HG03442 (cell line): ENCODE results near the gene AMBN.
"Not testable (repeated sequence)": the region's sequence is repeated elsewhere in the genome, so short reads cannot be mapped to it uniquely, and the experiment has no call there.

Experiments
- ATAC-seq: cut with Tn5 transposase; IDR thresholded peaks from one replicate; pipeline ENCODE4 v1.9.1; 2021; ENCODE audit warnings: mild to moderate bottlenecking, moderate library complexity; ENCODE audit not compliant: unreplicated experiment

AMBN gene

DNA sequence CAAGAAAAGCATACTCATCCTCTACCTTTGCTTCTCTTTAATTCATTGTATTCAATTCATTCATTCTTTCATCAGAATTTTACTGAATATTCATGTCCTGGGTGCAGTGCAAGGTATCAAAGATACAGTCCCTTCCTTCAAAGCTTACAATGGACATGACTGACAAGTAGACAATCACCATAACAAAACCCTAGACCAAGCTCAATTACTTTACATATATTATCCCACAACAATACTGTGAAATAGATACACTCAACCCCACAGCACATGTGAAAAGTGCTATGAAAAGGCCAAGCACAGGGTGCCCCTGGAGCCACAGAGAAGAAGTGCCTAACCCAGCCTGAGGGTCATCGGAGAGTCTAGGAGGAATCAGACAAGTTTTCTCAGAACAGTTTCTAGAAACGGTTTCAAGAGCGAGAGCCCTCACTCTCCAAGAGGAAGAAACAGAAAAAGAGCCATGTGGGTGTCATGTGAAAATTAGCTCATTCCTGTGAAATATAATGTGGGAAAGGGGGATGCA, 15.3 kb downstream of the AMBN start:
- no peak for ATAC-seq

DNA sequence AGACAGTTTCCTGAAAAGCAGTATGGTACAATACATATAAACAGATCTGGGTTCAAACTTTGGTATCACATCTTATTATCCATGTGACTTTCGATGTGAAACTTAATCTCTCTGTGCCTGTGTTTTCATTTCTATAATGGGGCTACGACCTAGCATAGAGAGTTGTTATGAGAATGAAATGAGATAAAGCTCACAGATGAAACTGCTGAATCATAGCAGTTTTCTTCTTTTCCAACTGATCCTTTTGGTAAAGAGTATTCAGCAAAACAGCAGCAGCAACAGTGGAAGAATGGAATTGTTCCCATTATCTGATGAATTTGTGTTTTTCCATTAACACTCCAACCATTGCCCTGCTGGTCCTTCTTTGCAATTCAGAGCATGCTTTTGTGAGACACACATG, 16.3 kb downstream of the AMBN start:
- ATAC-seq = no peak

DNA sequence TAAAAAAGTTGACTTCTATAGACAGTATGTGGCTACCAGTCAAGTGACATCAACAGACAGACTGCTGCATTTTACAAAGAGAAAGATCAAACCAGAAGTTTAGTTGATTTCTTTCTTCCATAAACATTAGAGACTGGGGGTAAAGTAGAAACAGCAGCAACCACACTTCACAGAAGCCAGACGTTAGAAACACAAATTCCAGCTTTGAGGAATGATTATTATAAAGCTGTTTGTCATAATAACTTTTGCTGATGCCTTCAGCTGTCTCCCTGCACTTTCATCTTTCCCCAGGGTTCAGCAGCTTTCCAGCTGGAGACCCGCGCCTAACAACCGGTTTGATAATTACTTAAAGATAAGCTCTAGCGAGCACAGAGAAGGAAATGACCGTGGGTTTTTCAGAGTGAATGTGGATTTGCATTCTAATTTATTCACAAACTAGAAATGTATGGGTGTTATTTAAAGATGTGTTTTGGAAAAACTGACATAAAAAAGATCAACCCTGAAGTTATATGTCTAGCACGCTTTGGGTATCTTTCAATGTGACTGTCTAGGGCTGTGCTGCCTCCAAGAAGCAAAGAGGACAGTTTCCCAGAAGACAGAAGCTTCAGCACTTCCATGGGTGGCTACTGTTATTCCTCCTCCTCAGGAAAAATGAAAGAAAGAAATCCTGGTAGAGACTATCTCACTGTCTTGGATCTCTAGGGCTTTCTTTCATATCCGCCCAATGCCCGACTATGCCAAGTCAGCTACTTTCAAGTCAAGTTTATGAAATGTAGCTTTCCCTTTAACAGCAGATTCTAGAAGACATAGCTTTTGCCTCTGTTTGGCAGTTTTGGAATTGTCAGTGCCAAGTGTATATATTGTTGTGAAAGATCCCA, 21.5 kb downstream of the AMBN start:
- no peak for ATAC-seq

DNA sequence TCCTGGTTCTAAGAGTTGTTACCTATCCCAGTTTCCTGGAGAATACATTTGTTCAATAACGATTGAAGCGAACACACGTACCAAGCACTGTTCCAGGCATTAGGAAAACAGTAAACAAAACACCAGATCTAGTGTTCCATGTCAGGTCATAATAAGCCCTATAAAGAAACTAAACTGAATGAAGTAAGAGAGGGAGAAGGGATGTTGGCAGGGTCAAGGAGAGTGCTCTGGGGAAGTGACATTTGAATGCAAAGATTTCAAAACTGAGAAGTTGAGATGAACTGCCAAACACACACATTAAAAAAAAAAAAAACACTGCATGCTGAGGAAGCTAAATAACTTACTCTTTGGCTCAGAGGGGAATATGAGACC, 22.1 kb downstream of the AMBN start:
- ATAC-seq = no peak

DNA sequence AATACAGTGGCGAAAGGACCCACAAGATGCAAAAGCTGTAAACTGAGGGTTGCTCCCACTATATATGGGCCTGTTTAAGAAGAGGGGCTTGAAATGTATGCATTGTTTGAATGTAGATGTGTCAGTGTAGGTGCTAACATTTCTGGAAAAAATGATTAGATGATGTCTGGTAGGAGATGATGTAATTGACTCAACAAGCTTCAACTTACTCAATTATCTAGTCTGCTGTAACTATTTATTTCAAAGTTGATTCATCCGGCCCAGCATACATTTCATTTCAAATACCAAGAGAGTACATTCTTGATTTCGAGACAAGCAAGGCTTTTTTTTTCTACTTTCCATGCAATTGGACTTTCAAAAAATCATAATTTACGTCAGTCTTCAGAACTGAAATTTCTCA, 27.2 kb downstream of the AMBN start:
- no peak for ATAC-seq

DNA sequence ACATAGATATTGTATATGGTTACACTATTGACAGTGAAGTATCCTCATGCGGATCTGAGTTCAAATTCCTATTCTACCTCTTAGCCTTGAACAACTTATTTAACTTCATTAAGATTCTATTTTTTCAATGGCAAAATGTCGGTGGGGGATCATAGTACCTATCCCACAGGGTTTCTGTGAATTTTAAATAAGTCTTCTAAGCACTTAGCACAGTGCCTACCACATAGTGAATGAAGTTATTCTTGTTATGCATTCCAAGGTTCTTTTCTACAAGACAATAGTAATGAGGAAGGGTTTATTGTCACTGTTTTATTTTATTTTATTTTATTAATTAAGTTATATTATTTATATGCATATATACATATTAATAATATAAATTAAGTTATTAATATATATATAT, 27.7 kb downstream of the AMBN start:
- ATAC-seq = no peak

DNA sequence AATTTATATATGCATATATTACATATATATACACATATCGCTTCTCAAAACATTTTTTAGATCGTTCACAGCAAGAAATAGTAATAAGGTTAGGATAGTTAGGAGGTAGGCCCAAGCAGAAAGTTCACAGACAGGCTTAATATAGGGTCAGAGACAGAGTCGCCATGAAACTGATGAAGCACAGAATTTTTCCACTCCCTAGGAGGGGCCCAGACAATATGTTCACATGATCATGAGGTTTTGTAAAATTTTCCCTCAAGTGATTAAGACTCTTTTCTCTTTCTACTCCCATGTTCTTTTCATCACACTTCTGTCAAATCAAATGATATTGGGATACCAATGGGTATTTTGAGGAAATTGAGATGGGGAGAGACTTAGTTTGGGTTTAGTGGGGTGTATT, 31.3 kb downstream of the AMBN start:
- no peak for ATAC-seq

DNA sequence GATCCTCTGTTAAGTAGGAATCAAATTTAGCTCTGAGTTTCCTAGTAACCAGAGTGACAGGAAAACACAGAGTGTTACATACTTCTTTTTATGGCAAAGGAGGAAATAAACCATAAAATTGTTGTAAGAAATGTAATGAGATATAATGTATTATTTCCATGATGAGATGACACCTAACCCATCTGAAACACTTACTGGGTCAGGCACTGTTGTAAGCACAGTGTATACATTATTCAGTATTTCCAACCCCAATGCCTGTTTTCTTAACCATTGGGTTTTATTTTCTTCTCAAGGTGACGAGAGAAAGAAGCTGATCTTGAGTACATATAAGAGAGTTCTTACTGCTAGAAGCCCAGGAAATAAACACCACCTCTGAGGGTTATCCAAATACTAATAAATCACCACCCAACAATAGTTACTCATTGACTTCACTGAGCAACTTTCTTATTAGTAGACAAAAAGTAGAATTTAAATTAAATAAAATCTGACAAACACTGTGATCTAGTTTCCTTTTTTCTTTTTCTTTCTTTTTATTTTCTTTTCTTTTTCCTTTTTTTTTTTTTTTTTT, 32.3 kb downstream of the AMBN start:
- ATAC-seq = no peak

DNA sequence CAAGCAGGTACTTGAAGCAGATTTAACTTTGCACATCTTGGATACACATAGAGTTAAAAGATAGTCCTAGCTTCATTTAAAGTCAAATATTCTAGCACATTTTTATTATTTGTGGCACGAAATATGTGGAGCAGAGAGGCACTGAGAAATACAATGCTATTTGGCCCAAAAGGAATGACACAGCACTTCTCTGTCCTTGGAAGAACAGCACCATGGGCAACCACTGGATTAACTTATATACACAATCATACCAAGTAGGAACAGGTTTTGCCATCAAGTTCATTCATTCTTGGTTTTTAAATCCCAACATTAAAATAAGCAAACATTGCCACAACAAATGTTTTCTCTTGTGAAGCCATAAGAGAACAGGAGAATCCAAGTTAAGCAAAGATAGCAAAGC, 35.6 kb downstream of the AMBN start:
- ATAC-seq = no peak

DNA sequence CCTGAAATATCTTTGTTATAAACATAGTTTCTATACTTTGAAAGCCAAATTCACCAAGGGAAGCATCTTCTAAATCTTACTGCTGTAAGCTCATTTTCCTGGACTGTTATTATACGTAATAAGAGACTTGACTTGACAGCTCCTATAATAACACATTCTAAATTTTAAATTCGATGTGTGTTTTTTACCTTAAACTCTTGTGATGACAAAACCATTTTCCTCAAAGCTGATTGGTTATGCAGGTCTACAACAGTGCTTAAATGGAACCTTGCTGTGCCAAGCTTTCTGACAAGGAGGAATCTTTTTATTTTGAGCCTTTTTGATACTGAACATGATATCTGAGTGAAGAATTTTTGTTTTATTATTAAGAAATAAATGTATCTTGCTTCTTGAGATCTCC, 36.4 kb downstream of the AMBN start, which contains the start of gene ENAM:
Gene ENAM, plus strand, starts transcription at position 301 of the 400 bp plus-strand sequence. CDS start 757 bp downstream, outside the sequence.
- no peak for ATAC-seq

DNA sequence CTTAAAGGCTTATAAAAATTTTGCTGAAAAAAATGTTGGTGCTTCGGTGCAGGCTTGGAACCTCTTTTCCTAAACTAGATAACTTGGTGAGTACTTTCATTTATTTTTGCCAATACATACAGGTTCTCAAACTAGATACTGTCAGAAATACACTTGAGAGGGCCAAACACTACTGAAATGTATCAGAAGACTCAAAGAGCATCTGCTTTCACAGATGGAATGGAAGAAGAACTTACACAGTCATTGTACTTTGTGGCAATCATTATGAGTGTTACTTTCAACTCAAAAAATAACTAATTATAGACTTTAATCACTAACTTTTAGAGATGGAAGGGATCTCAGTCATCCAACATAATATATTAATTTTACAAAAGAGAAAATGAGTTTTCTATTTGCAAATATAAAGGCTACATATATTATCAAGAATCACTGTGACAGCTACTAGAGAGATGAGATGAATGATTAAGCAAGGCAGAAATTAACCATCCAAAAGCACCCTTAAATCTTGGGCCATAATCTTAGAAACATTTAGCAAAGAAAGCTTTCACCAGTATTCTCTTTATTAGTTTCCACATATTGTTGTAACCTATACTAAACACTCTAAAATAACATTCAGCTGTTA, 37.5 kb downstream of the AMBN start:
- peak; percentile 83 for ATAC-seq

DNA sequence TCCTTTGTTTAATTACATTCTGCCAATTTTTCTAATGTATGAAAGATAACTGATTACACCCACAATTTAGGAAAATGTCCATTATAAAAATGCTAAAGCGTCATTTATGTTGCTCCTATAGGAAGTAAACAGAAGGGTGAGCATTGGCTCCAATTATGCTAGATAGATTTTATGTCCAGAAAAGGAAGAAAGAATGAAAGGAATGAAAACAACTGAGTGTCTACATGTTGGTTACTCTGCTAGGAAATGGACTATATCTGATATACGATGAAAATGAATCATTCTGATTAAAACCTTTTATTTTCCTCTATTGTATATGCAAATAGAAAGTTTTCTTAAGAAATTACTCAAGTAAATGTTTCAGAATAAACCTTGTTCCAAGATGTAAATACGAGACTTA, 38.1 kb downstream of the AMBN start:
- ATAC-seq = no peak

DNA sequence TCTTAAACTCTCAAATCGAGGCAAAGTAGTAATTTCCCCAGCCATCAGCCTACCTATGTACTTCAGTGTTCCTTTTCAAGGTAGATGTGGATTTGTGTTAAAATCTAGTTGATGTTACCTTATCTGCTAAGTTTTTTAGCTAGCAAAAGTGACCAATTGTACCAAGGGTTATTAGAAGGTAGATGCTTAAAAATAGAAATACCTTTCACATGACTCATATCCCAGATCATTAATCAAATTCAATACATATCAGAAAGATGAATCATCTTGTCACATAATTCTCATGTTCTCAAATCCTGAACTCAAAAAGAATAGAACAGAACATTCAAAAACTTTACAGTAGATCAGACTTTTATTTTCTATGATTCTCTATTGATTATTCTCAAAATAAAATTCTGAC, 40.0 kb downstream of the AMBN start:
- ATAC-seq = no peak

DNA sequence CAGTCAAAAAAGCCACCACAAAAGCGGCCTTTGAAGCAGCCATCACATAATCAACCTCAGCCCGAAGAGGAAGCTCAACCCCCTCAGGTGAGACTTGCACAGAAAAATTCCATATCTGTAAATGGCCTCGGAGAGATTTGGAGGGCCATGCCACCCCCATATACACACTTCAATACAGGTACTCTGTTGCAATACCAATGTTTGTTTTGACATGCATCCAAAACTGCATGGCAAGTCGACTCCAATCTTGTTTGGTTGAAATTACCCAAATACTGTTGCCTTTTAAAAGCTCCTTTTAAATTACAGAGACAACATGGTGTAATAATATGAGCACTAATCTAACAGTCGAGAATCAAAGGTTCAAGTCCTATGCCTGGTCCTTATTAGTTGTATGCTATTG, 42.4 kb downstream of the AMBN start:
- ATAC-seq = no peak

DNA sequence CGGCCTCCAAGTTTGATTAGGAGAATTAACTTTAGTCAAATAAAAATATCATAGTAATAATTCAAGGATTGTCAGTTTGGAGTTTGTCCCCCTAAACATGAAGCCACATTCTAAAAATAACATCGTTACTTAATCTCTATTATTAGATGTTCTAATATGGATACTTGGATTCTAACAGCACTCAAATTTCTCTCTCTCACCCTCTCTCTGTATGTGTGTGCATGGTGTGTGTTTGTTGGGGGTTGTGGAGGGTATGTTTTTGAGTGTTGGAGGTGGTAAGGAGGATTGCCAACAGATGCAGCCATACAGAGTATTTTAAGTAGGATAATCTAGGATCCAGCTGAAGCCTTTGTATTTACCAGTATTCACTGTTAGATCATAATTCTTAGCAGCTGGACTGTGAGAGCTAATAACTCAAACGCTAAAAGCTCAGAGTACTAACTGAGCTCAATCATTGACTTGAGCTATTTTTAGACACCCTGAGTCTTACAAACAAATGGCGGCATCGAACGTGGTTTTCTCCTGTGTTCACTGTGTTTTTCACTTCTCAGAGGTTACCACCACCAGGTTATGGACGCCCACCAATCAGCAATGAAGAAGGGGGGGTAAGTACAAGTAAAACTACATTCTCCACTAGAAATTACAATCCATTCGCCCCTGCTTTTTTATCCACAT, 45.3 kb downstream of the AMBN start:
- ATAC-seq = peak; percentile 35

DNA sequence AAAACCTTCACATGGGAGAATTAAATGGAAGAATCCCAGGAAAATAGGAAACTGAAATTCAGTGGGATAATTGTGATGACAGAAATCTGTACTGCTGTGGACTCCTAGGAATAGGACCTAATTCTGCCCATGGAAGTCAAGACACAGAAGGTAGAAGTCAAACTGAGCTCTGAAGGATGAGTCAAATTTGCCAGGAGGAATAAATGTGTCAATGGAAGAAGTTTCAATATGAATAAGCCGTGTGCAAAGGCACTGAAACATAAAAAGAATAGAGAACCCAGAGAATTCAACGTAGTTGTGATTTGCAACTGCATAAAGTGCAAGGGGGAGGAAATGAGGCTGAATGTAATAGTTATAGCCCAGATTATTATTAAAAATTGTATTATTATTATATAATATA, 48.1 kb downstream of the AMBN start:
- ATAC-seq = peak; percentile 80

DNA sequence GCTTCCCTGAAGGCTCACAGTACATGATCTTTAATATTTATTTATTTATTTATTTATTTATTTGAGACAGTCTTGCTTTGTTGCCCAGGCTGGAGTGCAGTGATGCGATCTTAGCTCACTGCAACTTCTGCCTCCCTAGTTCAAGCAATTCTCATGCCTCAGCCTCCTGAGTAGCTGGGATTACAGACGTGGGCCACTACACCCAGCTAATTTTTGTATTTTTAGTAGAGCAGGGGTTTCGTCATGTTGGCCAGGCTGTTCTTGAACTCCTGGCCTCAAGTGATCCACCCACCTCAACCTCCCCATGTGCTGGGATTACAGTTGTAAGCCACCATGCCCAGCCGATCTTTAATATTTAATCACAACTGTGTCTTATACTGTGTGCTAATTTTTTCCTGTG, 58.7 kb downstream of the AMBN start:
- not testable (repeated sequence) for ATAC-seq

DNA sequence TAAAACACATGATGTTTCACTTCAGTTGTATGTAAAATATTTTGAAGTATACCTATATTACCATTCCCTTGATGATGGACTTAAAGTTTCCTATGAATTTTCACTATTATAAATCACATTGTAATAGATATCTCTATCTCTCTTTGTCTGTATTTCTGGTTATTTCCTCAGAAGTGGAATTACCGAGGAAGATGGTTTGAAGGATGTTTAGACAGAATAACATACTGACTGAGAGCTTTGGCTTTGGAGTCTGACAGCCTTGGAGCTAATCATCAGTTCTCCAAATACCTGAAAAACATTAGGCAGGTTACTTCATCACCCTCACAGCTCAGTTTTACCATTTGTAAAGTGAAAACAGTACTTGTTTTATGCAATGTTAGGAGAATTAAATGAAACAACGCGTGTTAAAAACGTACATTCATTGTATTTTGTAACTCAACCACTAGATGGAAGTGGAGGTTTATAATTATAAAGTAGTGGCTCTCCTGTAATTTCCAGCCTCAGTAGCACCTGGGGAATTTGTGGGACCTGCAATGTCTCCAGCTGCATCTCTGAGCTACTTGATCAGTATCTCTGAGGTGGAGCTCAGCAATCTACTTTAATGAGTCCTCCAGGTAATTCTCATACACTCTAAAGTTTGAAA, 59.9 kb downstream of the AMBN start:
- ATAC-seq = no peak

DNA sequence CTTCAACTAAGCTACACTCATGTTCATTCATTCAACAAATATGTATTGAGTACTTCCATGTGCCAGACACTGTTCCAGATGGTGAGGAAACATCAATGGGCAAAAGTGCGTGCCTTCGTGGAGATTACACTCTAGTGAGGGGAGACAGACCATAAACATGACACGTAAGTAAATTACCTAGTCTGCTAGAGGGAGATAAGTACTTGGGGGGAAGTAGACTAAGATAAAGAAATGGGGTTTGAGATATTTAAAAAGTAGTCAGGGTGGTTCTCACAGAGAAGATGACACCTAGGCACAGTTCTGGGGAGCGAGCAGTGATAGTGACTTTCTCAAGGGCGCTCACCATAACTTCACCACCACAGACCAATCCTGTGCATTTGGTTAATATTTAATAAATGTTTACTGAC, 62.6 kb downstream of the AMBN start:
- ATAC-seq = no peak
